Measurements from ENCODE around the gene PNLIPRP3. TPM values are rescaled to one million over a fixed set of nuclear protein-coding genes. Genes with fewer than 3 reads are reported as not detected.

The PNLIPRP3 gene
- total and polyA plus RNA-seq, 10 of the 15 experiments (the other 5 are each of a cell fraction or from before 2014, with no cell fraction given), result 0.03 TPM; not detected in 9

GRCh38 chr10:116421815-116422214 lies 5.8 kb upstream of the PNLIPRP3 start (continued):
- TF ChIP-seq SUZ12 (IDR thresholded peaks at IDR 0.05; ENCODE audit: unreplicated experiment) (no peak), SMAD5 (IDR thresholded peaks at IDR 0.05; ENCODE audit: low read depth) (no peak), MXI1 (IDR thresholded peaks at IDR 0.05; ENCODE audit: low read depth, low read length) (no peak), RBBP5 (conservative IDR thresholded peaks at IDR 0.05) (no peak), SIN3A (IDR thresholded peaks at IDR 0.05; ENCODE audit: low read depth, low read length) (no peak), FOXK2 (IDR thresholded peaks at IDR 0.05) (no peak), POU2F2 (IDR thresholded peaks at IDR 0.05; ENCODE audit: borderline replicate concordance, low read depth, low read length) (no peak), USF2 (IDR thresholded peaks at IDR 0.05; ENCODE audit: borderline replicate concordance, low read depth, low read length) (no peak), ZZZ3 (IDR thresholded peaks at IDR 0.05; ENCODE audit: control insufficient read depth, insufficient read length, low read depth) (no peak)

GRCh38 chr10:116429288-116429977 lies 1.8 kb downstream of the PNLIPRP3 start:
- H3K36me3 ChIP-seq (ENCODE audit: control insufficient read depth in 2 of 2, insufficient read depth in 2 of 2, low read length in 1 of 2), result no peaks in the 10 kb centered on the region
- FAIRE-seq (no peak), DNase-seq (ENCODE audit: low read depth, low spot score) (no peak), ATAC-seq (no peak)
- no TSS peak for BruUV-seq (replicated peaks)
- TF ChIP-seq ESRRA (IDR thresholded peaks at IDR 0.05; ENCODE audit: low read length) (no peak), MTA3 (IDR thresholded peaks at IDR 0.05; ENCODE audit: borderline replicate concordance, low read length) (no peak), HDAC2 (IDR thresholded peaks at IDR 0.05) (no peak), RBBP5 (conservative IDR thresholded peaks at IDR 0.05) (no peak), ETV6 (conservative IDR thresholded peaks at IDR 0.05 in 1 of 2, IDR thresholded peaks at IDR 0.05 in 1 of 2; ENCODE audit: borderline replicate concordance in 1 of 2, low read depth in 1 of 2) (no peak), SMAD5 (IDR thresholded peaks at IDR 0.05; ENCODE audit: low read depth) (no peak), RELB (IDR thresholded peaks at IDR 0.05; ENCODE audit: low read depth) (no peak), CHD1 (IDR thresholded peaks at IDR 0.05; ENCODE audit: low read depth, low read length) (no peak), NFXL1 (IDR thresholded peaks at IDR 0.05; ENCODE audit: borderline replicate concordance) (no peak), CREM (IDR thresholded peaks at IDR 0.05; ENCODE audit: low read depth) (no peak), PAX8 (IDR thresholded peaks at IDR 0.05) (no peak), GATAD2B (conservative IDR thresholded peaks at IDR 0.05; ENCODE audit: low read depth) (no peak)
- H3K27me3 ChIP-seq (replicated peaks in 1 of 2; ENCODE audit: control insufficient read depth in 2 of 2, insufficient read depth in 2 of 2, low read length in 1 of 2), result no peaks in the 10 kb centered on the region
- SMC1A ChIA-PET (ENCODE audit: uncharacterized antibody, unreplicated experiment), result no interaction called here
- no peaks in the 10 kb centered on the region for H4K20me1 ChIP-seq (ENCODE audit: control insufficient read depth, insufficient read depth)
- CTCF ChIA-PET, result interaction anchor here (0.5 kb wide), 1 partner anchor 13 kb away, joined by 3 read pairs; no protein-coding TSS in a partner anchor
- RAD21 ChIA-PET (ENCODE audit: unreplicated experiment), result no interaction called here
- no peaks in the 10 kb centered on the region for H3K9me3 ChIP-seq (replicated peaks; ENCODE audit: control insufficient read depth, insufficient read depth, low read length)
- H3K27ac ChIP-seq (ENCODE audit: control insufficient read depth, insufficient read depth), result no peak overlapping the region
- no peak overlapping the region for H3K4me2 ChIP-seq (ENCODE audit: control insufficient read depth, insufficient read depth)
- in situ Hi-C loops (cut with MboI) (no loop called here), intact Hi-C loops (cut with micrococcal nuclease; ENCODE audit: unreplicated experiment) (no loop called here)
- 10% methylated on average over 4 of the region's 4 CpGs for WGBS (ENCODE audit: insufficient coverage, insufficient replicate concordance, low lambda C conversion rate, missing lambda C conversion rate)
- POLR2A ChIA-PET, result no interaction called here
- no peaks in the 10 kb centered on the region for H3K4me1 ChIP-seq (ENCODE audit: control insufficient read depth, insufficient read depth, low read length)
- H3K9ac ChIP-seq (ENCODE audit: control insufficient read depth, insufficient read depth, low read length), result no peak overlapping the region
- no peak overlapping the region for H2AFZ ChIP-seq (ENCODE audit: control insufficient read depth, low read depth, low read length)
- H3K79me2 ChIP-seq (ENCODE audit: control insufficient read depth, insufficient read depth, low read length), result no peaks in the 10 kb centered on the region
- H3K4me3 ChIP-seq, result no peak overlapping the region
